Fibroblast of skin of abdomen (primary cell): ENCODE data around the gene LANCL1. TPM values are rescaled to one million over a fixed set of nuclear protein-coding genes. Genes with fewer than 3 reads are reported as not detected.

Experiments used
- DNase-seq: peaks from one replicate; pipeline ENCODE4 v3.0.0-alpha.2; 2013
- polyA plus RNA-seq, 2 experiments: library from polyadenylated mRNA; unstranded; fragments of 120-200 nt; gene quantifications; one replicate each; pipeline ENCODE4 v1.2.1, GENCODE V29; 2013; ENCODE audit not compliant: insufficient read length in 2 of 2

The LANCL1 gene, protein sequence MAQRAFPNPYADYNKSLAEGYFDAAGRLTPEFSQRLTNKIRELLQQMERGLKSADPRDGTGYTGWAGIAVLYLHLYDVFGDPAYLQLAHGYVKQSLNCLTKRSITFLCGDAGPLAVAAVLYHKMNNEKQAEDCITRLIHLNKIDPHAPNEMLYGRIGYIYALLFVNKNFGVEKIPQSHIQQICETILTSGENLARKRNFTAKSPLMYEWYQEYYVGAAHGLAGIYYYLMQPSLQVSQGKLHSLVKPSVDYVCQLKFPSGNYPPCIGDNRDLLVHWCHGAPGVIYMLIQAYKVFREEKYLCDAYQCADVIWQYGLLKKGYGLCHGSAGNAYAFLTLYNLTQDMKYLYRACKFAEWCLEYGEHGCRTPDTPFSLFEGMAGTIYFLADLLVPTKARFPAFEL
- polyA plus RNA-seq (2013, experiment 1 of 2; ENCODE audit: insufficient read length): 44.0 TPM
- polyA plus RNA-seq (2013, experiment 2 of 2; ENCODE audit: insufficient read length): 43.5 TPM

DNA sequence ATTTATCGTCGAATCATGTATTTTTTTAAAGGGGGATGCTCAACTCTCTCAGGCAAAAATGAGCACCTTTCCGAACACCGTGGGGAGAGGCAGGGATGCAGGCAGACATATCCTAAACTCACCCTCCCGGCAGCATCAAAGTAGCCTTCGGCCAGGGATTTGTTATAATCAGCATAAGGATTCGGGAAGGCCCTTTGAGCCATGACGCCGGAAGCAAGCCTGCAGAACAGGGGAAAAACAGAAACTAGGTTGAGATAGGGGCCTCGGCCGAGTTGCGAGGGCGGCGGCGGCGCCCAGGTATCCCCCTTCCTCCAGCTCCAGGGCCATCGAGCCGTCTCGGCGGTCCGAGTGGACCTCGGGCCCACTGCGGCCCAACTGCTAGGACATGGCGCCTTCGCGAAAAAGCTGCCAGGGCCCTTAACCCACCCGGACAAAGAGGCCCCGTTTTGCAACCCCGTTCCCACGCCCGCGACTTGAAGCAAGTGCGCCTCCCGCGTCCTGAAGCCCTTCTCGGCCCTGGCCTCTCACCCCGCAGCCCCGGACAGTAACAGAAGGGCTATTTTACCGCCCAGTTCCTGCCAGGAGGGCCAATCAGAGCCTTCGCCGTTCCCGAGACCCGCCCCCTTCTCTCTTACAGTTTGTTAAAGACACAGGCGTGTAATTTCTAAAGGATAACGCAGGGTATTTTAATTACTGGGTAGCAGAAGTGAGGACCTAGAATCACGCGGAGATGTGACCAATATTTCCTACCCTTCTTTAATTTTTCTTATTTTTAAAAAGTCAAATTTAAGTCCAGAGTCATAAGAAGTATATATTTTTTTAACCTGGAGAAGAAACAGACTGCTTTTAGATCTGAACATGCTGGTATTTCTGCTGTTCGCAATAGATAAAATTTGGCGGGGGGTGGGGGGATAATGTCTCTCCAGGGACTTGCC lies at the start of gene LANCL1:
TSS of gene LANCL1 (minus strand) at position 566 of the 935 bp plus-strand sequence. CDS start at position 203, 363 bp downstream.
- DNase-seq: peak; percentile 84

DNA sequence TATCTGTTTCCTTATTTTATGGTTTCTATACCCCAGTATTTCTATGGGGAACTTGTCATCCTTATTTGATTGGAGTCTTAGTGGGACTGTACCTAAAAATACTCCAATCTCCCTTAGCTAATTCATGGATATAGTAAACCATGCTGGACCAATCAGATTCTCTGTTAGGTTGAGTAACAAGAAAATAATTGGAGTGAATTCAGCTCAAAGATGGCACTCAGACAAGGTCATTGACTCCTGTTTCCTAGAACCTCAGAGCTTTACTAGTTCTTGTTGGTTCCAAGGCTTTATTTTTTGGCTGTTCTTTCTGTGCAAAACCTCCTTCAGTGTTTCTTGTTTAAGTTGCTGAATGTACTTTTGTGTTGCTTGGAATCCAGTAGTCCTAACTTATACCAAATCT lies 48.0 kb upstream of the LANCL1 start:
- no peak for DNase-seq

DNA sequence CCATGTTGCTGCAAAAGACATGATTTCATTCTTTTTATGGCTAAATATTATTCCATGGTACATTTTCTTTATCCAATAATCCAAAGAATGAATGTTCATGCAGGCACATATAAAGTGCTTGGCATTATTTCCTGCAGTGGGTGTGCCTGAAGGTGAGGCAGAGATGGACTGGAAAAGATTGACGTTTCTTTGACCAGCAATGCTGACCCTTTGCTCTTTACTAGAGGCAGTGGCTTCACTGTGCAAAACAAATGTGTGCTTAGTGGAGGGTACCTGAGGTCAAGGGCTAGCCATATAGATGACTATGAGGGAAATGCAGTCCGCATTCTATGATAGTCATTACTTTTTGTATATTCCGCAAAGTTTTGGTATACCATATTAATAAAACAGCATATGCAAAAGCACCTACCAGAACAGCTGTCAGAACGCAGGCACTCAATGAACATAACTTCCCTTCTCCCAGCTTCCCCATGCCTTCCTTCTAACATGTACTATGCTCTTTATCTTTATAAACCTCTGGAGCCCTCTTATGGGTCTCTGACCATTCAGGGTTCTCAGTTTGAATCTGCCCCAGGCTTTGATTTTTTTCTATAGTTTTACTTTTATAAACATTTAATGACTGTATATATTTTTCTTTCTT lies 47.2 kb upstream of the LANCL1 start:
- DNase-seq: no peak

DNA sequence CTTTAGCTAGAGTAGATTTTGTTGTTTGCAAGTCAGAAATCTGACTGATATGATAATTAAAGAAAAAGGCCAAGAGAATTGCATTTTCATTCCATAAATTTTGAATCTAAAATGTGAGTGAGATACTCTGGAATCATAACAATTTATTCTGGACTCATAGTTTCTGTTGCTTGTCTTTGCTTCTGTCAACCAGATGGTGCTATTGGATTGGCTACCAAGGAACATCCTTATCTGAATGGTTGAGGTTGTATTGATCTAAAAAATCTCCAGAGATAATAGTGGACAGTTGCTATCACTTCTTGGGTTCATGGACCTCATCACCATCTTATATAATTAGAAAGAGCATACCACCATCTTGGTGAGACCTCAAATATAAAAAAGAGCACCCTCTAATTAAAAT lies 45.8 kb upstream of the LANCL1 start:
- DNase-seq: no peak

DNA sequence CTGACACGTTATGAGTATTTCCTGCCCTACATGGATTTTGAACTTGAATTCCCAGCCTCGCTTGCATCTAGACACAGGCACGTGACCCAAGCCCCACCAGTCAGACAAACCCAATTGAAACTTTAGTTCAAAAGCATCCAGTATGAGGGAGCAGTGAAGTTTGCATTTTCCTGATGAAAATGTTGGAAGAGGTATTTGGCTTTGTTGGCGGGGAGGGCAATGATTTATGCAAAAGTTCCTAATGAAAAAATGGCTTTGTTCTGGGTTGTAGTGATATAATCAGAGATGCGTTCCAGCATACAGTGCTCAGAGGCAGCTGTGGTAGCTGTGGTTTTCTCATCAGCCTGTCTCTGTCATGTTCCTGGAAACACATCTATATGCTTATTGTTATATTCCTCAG lies 43.0 kb upstream of the LANCL1 start:
- DNase-seq: no peak

DNA sequence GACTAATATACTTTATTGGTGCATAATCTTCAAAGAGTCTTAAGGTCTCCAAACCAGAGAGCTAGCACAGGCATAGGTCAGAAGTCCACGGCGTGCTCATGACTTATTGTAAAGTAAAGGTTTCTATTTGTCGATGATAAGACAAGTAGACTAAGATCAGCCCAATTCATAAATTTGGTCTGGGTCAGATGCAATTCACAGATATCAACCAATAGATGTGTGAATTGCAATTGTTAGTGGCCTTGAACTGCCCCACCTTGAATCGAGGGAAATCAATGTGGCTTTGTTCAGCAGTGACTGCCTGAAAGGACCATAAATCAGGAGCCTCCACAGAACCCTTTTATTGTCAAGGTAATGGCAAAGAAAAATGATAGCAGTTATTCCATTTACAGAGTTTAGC lies 40.7 kb upstream of the LANCL1 start:
- no peak for DNase-seq

DNA sequence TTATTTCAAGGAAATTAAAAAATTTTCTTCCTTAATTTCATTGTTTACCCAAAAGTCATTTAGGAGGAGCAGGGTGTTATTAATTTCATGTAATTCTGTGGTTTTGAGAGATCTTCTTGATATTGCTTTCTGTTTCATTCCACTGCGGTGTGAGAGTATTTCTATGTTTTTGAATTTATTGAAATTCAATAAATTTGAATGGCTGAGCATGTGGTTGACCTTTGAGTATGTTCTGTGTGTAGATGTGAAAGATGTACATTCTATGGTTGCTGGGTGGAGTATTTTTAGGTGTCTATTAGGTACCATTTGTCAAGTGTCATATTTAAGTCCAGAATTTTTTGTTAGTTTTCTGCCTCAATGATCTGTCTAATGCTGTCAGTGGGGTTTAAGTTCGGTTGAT lies 39.4 kb upstream of the LANCL1 start:
- no peak for DNase-seq

DNA sequence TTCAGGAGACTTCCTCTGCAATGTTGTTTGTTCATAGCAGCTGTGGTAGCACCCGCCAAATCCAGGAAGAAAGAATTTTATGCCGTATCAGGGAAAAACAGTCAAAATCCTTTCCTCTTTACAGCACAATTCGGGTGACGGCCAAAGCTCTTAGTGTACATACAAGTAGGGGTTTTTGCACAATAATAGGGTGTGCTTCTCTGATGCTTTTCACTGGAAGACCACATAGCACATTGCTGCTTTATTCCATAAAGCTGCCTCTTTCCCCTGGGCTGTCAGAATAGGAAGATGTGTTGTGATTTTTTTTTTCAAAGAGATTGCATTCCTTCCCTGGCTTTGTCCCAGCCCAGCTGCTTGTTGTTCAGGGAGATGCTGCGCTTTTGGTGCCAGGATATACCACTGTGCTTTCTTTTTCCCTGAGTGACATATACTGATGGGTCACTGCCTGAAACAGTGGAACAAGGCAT lies 27.2 kb upstream of the LANCL1 start:
- no peak for DNase-seq

DNA sequence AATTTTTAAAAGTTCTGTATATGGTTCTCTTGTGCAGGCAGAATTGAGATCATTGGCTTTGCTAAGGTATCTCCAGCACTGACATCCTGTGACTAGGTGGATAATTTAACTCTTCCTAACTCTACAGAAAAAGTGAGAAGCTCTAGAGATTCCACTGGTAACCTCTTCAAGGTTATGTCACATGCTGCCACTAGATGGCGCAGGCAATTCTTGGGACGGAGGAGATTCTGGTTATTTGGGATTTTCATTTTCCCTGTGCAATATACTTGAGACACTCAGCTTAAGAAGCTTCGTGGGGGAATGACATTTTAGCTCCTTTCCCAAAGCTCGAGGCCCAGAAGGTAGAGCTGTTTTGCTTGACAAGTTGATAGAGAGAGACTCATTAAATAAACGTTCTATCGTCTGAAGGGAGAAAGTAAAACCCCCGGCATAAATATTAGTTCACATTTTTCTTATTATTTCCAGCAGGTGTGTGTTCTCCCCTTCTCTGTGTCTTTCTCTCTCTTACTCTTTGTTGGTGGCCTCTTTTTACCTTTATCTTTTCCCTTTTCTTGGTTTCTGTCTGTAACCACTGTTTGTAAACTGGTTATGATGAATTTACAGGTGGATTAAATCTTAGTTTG lies 26.6 kb upstream of the LANCL1 start:
- DNase-seq: peak; percentile 27

DNA sequence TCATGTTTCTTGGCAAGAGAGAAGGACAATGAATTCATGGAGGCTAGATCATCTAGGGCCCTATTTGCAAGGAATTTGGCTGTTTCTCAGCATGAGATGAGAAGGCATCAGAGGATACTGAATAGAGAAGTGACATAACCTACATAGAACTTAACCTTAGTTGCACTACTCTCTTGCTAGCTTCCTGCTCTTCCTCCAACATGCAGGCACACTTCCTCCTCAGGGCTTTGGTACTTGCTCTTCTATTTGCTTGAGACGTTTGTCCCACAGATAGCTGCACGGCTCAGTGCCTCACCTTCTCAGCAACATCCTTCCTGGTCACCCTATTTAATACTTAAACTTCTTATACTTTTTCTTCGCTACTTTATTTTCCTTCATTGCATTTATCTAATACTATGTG lies 20.0 kb upstream of the LANCL1 start:
- no peak for DNase-seq

DNA sequence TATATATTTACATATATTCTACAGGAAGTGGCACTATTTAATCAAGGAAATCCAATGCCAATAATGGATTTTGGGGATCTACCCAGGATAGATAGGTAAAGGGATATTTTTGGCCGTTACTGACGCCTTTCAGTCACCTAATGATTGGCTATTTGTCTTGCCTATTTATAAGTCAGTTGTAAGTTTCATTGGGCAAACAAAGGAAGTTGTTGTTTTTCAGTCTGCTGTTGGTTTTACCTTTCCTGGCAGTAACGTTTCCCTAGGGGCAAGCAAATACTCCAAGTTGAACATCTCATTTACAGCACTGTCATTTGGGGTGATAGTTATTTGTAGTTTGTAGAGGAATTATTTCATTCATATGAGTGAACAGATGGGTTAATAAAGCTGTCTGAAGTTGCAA lies 17.0 kb upstream of the LANCL1 start:
- DNase-seq: no peak

DNA sequence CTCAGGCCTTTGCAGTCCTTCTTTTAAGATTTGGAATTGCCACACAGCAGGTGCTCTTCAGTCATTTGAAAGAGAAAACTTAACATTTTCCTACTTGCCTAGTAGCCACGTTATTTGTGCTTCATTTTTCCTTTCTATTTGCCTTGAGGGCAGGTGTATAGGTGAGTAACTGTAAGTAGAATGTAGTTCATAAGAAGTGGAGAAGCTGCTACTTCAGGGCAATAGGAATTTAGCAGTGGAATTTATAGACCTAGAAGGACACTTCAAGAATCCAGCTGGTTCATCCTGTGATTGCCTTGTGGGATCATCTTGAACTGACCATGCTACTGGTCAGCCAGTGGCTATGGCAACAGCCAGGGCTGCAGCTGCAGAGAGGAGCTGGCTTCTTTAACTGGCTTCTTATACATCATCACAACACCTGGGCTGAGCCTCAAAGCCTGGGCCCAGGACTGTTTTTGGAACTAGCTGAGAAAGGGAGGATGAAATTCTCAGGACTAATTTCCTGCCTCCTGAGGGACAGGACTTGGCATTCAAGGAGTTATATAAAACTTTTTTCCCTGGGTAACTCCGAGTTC lies 5.1 kb upstream of the LANCL1 start:
- no peak for DNase-seq

DNA sequence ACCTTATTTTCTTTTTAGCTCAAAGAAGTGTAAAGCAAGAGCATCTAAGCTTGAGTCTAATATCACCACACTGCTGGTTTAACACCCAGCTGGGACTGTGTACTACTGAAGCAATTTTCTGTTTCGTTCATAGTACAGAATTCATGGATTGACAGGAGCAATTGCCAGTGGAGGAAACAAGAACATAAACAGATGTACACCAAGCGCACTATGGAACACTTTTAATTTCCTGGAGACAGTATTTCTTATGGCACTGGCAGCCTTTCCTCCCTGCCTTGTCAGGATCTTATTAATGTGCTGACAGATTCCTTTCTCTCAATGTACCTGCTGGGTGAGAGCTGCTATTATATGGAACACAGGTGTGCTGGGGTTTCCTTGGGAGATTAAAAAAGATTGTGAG lies 4.2 kb upstream of the LANCL1 start:
- DNase-seq: no peak

DNA sequence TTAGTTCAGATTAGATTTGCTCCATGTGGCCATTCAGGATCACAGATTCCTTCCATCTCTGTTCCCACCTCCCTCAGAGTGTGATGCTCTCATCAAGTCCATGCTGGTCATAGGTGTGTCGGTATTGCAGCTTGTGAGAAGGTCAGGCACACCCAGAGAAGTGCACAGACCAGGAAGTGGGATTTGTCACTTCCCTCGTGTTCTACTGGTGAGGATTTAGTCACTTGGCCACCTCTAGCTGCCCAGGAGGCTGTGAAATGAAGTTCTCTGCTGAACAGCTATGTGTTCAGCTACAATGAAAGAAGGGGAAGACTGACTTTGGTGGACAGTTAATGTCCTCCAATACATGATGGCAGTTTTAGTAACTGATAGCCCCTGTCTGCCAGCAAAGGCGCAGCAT lies 3.5 kb upstream of the LANCL1 start:
- no peak for DNase-seq

DNA sequence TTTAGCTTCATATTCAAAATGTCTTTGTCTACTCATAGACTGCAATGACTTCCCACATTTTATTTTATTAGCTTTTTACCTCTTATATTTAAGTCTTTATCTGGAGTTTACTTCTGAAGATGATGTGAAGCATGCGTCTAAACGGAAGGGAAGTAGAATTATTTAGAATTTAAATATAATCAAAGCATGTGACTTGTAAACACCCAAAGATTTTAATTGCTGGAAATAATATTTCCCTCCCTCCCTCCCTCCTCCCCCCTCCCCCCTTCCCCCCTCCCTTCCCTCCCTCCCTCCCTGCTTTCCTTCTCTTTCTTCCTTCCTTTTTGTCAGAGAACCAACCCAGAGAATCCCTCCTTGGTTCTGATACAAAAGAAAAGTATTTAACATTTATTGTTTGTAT lies 2.1 kb upstream of the LANCL1 start:
- DNase-seq: no peak

DNA sequence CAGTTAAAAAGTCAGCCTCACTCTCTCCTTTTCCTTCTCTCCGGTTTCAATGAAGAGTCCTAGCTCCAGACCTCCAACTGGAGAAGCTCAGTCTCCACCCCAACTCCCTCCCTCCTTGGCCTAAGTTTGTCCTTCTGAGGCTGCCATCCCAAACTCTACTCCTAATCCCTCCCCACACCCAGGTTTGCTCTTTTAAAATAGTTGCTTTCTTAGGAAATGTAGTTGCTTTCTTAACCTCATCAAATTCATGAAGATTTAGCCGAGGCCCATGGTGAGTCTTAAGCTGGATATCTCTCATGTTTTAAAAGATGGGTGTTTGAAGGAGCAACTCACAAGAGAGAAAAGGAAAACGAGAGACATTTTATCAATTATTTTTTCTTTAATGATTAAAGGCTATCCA lies 937 bp upstream of the LANCL1 start:
- peak; percentile 53 for DNase-seq

DNA sequence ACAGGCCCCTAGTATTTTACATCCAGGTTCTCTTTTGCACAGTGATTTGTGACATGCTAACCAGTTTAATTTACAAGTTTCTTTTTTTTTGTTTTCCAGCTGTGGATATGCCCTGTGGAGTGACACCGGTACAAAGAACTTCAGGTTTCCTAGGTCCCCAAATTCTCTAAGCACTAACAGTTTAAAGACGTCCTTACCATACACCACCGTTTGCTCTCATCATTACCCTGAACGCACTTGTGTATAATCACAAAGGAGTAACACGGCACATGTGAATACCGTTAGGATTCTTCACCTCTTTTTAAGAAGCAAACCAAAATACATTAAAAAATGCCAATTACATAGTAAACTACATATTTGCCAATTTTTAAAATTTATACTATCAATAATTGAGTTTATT lies 853 bp downstream of the LANCL1 start:
- no peak for DNase-seq

DNA sequence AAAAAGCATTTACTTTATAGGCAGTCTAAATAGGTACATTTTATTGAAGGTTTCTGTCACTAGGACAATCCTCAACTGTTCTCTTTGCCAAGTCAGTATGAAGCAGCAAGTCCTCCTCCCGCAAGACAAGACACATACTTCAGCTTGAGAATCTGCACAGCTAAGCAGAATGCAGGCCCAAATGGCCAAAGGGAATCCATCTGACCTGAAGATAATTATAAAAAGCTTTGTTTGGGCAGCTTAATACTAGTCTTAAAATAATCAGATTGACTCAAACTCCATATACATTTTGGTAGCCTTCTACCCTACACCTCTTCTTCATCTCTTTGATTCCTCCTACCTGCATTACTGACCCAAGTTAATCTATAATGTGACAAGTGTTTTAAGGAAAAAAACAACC lies 1.8 kb downstream of the LANCL1 start:
- no peak for DNase-seq

DNA sequence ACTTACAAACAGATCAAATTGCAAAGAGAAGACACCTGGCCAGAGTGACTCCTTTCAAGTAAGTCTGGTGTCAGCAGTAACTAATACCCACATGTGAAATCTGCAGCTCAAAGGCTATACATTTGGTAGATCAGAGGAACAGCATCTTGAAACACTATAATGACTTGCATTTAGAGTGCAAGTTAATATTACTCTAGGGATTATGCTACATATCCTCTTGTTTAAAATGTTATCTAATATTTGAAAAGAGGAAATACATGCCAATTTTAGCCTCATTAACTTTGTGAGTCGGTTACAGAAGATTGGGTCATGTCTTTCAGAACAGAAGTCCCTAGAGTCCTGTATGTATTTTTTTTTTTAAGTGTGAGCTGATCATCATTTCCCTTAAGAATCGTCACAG lies 15.2 kb downstream of the LANCL1 start:
- DNase-seq: no peak

DNA sequence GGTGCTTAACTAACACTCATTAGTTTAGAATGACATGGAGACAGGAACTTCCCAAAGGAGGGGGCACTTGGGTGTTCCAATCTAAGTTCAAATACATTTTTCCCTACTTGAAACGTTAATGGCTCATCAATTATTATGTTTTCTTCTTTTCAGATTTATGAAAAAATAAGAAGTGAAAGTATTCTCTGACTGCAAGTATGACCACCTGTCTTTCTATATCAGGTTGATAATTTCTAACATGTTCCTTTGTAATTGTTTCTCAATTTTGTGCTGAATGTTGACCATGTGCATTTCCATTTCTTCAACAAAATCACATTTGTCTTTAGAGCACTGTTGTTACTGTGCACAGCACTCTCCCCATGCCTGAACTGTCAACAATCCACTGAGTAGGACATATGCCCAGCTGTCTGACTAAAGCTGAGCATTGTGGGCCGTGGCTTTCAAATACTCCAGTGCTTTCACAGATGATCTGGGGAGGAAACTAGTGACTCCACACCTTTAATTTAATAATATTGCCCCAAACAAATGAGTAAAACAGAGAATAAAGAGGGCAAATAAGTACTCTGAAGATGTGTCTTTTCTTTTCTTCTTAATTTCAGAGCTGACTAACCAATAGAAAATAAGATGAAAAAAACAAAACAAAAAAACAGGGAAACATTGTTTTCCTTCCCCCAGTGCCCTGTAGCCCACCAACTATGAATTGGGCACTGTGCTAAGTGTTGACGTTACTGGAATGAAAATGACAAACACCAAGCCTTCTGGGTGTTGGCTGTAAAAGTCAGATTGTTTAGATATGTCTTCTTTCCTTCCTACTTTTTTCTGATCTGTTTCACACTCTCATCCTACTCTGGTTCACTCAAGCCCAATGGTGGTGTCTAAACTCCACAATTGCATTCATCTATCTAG lies 16.0 kb downstream of the LANCL1 start:
- no peak for DNase-seq

DNA sequence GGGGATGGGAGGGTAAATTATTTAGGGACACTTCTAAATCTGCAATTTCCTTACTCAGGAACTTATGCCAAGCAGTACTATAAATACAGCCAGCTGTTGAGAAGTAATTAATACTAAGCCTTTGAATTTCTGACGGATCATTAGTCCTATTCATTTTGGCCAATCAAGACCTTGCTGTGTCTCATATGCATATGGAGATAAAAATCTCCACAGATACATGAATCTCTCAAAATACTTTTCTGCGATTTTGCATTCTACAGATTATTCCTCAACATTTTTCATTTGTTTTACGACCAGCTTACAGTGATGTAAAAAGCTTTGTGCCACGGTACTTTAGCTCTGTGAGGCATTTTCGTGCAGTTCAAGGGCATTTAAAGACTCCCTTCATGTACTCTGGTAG lies 16.7 kb downstream of the LANCL1 start:
- DNase-seq: no peak
